ENCODE results near the gene RELN. TPM values are rescaled to one million over a fixed set of nuclear protein-coding genes. Genes with fewer than 3 reads are reported as not detected.
"Not testable (repeated sequence)": the region's sequence is repeated elsewhere in the genome, so short reads cannot be mapped to it uniquely, and the experiment has no call there.

Gene RELN
- total RNA-seq, 1 donor from 2014 or later = not detected

DNA sequence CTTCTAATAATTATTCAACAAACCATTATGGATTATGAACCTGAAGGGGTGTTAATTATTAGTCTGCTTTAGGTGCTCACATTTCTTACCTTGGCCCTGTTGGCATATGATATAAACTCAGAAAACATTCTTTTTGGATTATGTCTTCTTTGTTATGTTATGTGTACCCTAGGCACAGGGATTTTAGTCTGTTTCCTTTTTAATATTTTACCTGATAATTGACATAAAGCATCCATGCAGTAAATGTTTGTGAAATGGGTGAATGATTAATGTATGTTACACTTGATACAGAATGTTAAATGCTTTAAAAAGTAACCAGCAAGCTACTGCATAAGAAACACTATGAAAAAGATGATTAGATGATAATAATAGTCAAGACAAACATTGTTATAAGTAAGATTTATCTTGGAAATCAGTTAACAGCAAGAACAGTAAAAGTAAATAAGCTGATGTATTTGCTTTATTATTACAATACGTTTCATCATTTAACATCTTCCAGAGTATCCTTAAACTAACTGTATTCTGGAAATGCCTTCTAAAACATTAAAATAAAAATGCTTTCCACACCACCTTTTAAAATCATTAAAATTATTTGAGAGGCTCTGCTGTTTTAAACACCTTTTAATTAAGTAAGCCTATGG, 204.7 kb downstream of the RELN start:
- Histone ChIP-seq H3K36me3 (ENCODE audit: control insufficient read depth, insufficient read depth, low read length) (no peaks in the 10 kb centered on the region), H3K4me3 (ENCODE audit: low read depth, low read length) (no peak overlapping the region), H3K27me3 (ENCODE audit: control insufficient read depth, insufficient read depth, low read length) (no peaks in the 10 kb centered on the region)
- no peak for FAIRE-seq
- DNase-seq (ENCODE audit: low read depth) = no peak
- TF ChIP-seq, protein P1, sequence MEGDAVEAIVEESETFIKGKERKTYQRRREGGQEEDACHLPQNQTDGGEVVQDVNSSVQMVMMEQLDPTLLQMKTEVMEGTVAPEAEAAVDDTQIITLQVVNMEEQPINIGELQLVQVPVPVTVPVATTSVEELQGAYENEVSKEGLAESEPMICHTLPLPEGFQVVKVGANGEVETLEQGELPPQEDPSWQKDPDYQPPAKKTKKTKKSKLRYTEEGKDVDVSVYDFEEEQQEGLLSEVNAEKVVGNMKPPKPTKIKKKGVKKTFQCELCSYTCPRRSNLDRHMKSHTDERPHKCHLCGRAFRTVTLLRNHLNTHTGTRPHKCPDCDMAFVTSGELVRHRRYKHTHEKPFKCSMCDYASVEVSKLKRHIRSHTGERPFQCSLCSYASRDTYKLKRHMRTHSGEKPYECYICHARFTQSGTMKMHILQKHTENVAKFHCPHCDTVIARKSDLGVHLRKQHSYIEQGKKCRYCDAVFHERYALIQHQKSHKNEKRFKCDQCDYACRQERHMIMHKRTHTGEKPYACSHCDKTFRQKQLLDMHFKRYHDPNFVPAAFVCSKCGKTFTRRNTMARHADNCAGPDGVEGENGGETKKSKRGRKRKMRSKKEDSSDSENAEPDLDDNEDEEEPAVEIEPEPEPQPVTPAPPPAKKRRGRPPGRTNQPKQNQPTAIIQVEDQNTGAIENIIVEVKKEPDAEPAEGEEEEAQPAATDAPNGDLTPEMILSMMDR (IDR thresholded peaks at IDR 0.05; ENCODE audit: insufficient read depth, low read length, severe bottlenecking) = no peak

DNA sequence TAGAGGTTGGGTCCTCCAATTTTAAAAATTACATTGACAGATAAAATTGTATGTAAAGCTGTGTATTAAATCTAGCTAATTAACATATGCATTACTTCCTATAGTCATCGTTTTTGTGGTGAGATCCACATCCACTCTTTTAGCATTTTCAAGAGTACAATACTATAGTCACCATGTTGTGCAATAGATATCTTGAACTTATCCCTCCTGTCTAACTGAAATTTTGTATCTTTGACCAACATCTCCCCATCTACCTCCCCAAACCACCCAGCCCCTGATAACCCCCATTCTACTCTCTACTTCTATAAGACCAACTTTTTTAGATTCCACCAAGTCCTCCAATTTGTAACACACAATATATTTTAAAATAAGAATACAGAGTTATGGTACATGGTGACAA, 208.0 kb downstream of the RELN start:
- H3K36me3 ChIP-seq (ENCODE audit: control insufficient read depth, insufficient read depth, low read length) = no peaks in the 10 kb centered on the region
- no peak for FAIRE-seq

DNA sequence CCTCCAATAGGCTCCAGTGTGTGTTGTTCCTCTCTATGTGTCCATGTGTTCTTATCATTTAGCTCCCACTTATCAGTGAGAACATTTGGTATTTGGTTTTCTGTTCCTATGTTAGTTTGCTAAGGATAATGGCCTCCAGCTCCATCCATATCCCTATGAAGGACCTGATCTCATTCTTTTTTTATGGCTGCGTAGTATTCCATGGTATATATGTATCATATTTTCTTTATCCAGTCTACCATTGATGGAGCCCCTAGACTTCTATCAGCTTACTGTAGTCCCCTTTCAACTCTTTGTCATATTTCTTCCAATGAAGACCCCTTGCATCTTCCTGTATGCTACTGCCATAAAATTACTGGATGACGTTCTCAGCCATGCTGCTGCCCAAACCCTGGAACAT, 208.9 kb downstream of the RELN start:
- DNase-seq (ENCODE audit: low read depth); H3K4me3 ChIP-seq (ENCODE audit: low read depth, low read length); H3K27me3 ChIP-seq (ENCODE audit: control insufficient read depth, insufficient read depth, low read length); FAIRE-seq; H3K36me3 ChIP-seq (ENCODE audit: control insufficient read depth, insufficient read depth, low read length): not testable (repeated sequence)

More for the DNA sequence above, 208.0 kb downstream of the RELN start:
- DNase-seq (ENCODE audit: low read depth) = no peak
- TF ChIP-seq, protein P1 (IDR thresholded peaks at IDR 0.05; ENCODE audit: insufficient read depth, low read length, severe bottlenecking) = no peak
- Histone ChIP-seq H3K27me3 (ENCODE audit: control insufficient read depth, insufficient read depth, low read length) (no peaks in the 10 kb centered on the region), H3K4me3 (ENCODE audit: low read depth, low read length) (no peak overlapping the region)

DNA sequence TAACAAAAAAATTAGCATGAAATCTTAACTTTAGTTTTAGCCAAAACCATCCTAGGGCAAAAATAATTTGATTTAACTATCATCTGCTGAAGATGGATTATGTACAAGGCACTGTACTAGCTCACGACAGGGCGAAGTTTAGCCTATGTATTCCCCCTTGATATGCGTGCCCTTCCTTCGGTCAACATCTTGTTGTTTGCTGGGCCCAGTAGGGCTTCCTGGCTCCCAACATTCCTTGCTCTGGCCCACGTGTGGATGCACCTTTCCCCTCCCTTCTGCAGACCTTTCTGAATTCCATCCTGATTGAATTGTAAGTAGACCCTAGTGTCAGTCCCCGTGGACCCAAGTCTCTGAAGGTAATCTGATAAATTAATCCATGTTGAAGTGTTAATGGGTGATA, 212.0 kb downstream of the RELN start:
- TF ChIP-seq, protein P1 (IDR thresholded peaks at IDR 0.05; ENCODE audit: insufficient read depth, low read length, severe bottlenecking) = no peak
- H3K27me3 ChIP-seq (ENCODE audit: control insufficient read depth, insufficient read depth, low read length) = no peaks in the 10 kb centered on the region
- no peak overlapping the region for H3K4me3 ChIP-seq (ENCODE audit: low read depth, low read length)
- no peaks in the 10 kb centered on the region for H3K36me3 ChIP-seq (ENCODE audit: control insufficient read depth, insufficient read depth, low read length)
- DNase-seq (ENCODE audit: low read depth) (no peak), FAIRE-seq (no peak)

DNA sequence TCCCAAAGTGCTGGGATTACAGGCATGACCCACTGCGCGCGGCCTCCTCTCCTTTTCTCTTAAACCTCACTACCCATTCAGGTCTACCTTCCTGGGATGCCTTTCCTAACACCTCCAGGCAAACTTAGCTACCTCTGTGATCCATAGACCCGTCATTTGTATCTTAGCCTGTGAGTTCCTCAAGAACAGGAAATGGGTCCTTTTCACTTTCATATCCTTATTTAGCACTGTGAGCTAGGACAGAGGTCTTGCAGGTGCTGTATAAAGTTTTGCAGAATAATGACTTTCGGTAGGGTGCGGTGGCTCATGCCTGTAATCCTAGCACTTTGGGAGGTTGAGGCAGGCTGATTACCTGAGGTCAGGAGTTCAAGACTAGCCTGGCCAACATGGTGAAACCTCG, 215.7 kb downstream of the RELN start:
- no peaks in the 10 kb centered on the region for H3K27me3 ChIP-seq (ENCODE audit: control insufficient read depth, insufficient read depth, low read length)
- H3K36me3 ChIP-seq (ENCODE audit: control insufficient read depth, insufficient read depth, low read length) = no peaks in the 10 kb centered on the region
- DNase-seq (ENCODE audit: low read depth) (no peak), FAIRE-seq (no peak)
- H3K4me3 ChIP-seq (ENCODE audit: low read depth, low read length) = no peak overlapping the region
- TF ChIP-seq, protein P1 (IDR thresholded peaks at IDR 0.05; ENCODE audit: insufficient read depth, low read length, severe bottlenecking) = no peak

DNA sequence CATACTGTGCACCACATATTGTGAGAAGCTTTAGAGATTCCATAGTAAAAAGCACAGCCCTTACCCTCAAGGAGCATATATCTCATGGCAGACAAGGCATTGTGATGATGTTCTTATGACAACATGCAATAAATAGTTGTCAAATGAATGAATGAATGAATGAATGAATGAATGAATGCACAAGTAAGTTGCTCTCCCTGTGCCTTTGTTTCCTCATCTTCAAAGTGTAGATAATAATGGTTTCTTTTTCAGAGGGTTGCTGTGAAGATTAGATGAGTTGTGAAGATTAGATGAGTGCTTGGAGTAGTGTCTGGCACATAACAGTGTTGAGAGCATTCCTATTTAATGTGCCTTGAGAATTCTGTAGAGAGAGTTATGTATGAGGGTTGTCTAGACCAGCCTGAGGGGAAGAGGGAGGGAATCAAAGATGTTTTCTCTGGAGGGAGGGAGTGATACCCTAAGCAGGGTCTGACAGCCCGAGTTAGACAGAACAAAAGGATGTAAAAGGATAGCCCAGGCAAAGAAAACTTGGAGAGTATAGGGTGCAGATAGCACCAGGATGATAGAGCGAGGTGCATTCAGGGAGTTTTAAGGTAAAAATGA, 217.2 kb downstream of the RELN start:
- TF ChIP-seq, protein P1 (IDR thresholded peaks at IDR 0.05; ENCODE audit: insufficient read depth, low read length, severe bottlenecking) = no peak
- FAIRE-seq (no peak), DNase-seq (ENCODE audit: low read depth) (no peak)
- Histone ChIP-seq H3K36me3 (ENCODE audit: control insufficient read depth, insufficient read depth, low read length) (no peaks in the 10 kb centered on the region), H3K27me3 (ENCODE audit: control insufficient read depth, insufficient read depth, low read length) (no peaks in the 10 kb centered on the region), H3K4me3 (ENCODE audit: low read depth, low read length) (no peak overlapping the region)
